ENCODE data around the gene MEGF6. TPM values are rescaled to one million over a fixed set of nuclear protein-coding genes. Genes with fewer than 3 reads are reported as not detected.

MEGF6 gene
- total RNA-seq, 1 donor from 2014 or later = 9.3 TPM

- intact Hi-C loops (cut with DNase I) = no loop called here
- no peak for DNase-seq (ENCODE audit: low spot score)
These were observed 59.6 kb downstream of the MEGF6 start for GRCh38 chr1:3551711-3552110.

GRCh38 chr1:3551290-3551678 is 60.0 kb downstream of the MEGF6 start:
- DNase-seq (ENCODE audit: low spot score) = no peak
- intact Hi-C loops (cut with DNase I) = no loop called here

- no peak for DNase-seq (ENCODE audit: low spot score)
- intact Hi-C loops (cut with DNase I) = no loop called here
These were observed 60.6 kb downstream of the MEGF6 start for GRCh38 chr1:3550511-3551289.

DNA sequence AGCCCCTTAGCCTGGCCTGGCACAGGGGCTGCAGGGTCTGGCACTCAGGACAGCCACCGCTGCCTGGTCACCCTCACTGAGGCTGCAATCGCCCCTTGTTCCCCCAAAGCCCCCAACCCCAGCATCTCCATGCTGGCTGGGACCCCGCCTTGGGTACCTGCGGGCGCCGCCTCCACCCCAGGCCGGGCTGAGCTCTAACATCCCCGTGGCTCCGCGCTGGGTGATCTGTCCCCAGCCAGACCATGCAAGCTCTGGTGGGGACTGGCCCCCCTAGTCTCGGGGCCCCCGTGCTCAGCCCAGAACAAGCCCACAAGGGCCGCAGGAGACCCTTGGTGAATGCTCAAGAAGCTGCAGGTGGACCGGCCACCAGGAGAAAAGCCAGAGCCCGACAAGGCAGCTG is 62.4 kb downstream of the MEGF6 start:
- DNase-seq (ENCODE audit: low spot score) = no peak
- intact Hi-C loops (cut with DNase I) = no loop called here

DNA sequence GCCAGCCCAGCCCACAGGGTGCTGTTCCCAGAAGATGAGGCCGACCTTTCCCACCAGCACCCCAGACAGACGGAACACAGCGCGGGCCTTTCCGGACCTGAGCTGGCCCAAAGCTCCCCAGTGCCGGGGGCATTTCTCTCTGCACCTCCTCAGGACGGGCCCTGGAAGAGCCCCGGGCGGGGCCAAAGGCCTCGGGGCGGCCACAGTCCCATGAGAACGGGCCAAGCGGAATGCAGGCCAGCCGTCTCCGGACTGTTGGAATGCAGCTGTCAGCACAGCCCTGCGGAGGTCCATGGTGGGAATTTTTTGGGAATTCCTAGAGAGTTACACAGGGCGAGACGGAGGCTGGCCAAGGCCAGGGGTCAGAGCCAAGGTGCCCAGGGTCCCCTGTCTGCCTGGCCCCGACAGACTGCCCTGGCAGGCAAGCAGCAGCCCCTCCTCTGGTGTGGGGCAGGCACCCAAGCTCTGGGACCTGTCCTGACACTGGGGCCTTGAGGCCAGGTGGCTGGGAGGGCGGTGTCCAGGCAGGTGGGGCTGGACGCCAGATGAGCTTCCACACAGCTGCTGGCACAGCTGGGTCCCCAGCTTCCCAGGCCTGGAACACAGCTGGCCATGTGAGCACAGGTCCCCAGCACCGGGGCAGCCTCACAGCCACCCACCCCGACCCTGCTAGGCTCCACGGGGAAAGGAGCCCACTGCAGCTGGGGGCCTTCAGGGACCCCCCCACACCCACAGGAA is 63.0 kb downstream of the MEGF6 start:
- intact Hi-C loops (cut with DNase I) = no loop called here
- no peak for DNase-seq (ENCODE audit: low spot score)

DNA sequence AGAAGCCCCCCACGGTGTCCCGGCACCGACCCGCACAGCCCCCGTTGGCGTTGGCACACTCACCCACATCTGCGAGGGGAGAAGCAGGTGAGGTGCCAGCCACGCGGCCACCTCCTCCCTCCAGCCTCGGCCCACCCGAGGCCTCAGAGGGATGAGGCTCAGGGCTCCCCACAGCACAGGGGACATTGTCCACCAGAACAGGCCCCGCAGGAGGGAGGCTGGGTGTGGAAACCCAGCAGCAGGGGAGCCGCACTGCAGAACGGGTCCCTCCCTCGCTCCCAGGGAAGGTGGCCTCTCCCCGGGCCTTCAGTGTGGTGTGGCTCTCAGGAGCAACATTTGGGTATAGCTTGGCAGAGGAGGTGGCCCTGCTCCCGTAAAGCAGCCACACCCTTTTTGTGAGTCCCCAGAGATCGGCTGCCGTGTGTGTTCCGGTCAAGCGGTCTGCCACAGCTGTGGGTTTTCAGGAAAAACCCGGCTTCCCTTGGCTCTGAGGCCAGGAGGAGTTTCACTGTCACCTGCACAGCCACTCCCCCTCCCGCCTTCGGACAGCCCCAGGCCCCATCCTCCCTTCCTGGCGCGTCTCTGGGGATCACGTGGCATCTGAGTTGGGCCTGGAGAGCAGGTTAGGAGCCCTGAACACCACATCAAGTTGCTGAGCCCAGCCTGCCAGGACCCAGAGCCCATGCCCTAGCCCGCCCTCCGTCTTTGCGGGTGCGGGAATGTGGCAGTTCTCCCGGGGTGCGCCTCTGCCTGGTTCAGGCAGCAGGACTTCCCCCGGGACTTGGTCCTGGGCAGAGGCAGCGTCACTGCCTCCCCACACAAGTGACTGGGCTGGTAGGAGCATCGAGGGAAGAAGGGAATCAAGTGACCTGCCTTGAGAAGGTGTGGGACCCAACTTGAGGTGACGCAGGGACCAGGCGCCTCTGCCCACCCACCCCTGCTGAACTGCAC is 64.0 kb downstream of the MEGF6 start:
- DNase-seq (ENCODE audit: low spot score) = no peak
- intact Hi-C loops (cut with DNase I) = no loop called here

DNA sequence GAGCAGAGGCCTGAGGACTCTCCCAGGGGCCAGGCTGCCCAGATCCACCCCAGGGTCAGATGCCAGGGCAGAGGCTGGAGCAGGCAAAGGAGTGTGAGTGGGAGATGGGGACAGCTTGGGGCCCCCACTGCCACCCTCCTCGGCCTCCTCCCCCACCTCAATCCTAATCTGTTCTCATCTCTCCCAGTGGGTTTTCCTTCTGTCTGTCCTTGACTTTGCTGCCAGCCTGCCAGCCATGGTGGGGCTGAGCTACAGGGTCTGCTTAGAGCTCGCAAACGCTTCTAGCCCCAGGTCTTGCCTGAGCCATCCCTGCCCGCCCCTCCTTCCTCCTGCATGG is 65.3 kb downstream of the MEGF6 start:
- intact Hi-C loops (cut with DNase I) = no loop called here
- no peak for DNase-seq (ENCODE audit: low spot score)

- DNase-seq (ENCODE audit: low spot score) = no peak
- intact Hi-C loops (cut with DNase I) = no loop called here
These were observed 65.8 kb downstream of the MEGF6 start for GRCh38 chr1:3545363-3546047.

GRCh38 chr1:3544040-3544977 is 67.0 kb downstream of the MEGF6 start:
- intact Hi-C loops (cut with DNase I) = no loop called here
- DNase-seq (ENCODE audit: low spot score) = no peak

DNA sequence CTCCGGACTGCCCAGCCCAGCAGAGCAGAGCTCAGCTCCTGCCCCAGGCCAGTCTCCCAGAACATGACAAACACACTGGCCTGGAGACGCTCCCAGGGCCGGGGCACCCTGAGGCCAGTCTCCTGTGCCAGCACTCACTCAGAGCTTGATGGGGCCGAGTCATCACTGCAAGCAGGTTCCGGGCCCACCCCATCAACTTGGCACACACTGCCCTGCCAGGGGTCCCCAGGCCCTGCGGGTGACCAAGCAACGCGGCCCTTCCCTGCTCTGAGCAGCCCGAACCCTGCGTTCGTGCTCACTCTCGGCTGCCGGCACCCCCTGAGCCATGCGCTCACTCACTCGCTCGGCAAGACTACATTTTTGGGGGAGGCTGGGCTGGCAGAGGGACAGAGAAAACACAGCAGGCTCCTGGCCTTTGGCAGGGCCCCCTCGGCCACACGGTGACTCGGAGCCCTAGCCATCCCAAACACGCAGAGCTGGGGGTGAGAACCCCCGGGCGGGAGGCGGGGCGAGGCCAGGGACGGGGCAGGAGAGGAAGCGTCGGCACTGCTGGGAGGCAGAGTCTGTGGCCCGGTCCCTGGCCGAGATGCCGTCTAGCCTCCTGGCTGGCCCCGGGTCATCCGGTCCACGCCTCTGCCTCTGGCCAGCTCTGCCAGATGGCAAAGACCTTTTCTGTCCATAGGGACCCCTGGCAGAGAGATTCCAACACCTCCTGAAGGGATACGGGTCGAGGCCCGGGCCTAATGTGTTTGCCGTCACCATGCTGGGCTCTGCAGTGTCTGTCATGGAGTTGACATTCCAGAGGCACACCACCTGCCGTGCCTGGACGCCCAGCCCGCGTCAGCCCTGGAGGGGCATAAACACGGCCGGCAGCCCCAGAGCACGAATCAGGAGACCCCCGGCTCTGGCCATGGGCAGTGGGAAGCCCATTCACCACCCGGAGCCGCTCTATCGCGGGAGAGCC is 68.0 kb downstream of the MEGF6 start:
- DNase-seq (ENCODE audit: low spot score) = no peak
- intact Hi-C loops (cut with DNase I) = no loop called here

DNA sequence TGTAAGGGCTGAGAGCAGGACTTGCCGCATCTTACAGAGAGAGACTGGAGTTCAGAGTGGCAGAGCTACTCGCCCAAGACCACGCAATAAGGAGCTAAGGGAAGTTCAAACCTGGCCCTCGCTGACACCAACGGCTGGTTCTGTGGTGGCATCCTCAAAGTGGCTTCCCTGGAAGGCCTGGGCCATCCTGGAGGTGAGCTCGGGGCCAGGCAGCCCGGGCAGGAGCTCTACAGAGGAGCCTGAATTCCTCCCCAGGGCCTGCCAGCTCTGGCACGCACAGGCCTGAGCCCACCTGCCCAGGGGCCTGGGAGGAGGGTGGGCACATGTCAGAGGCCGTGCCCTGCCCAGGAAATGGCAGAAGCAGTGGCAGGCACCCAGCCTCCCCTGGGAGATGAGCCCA is 68.6 kb downstream of the MEGF6 start:
- intact Hi-C loops (cut with DNase I) = no loop called here
- DNase-seq (ENCODE audit: low spot score) = no peak

- intact Hi-C loops (cut with DNase I) = no loop called here
- DNase-seq (ENCODE audit: low spot score) = no peak
These were observed 69.4 kb downstream of the MEGF6 start for GRCh38 chr1:3541936-3542335.

GRCh38 chr1:3541465-3541864 is 69.8 kb downstream of the MEGF6 start:
- DNase-seq (ENCODE audit: low spot score) = no peak
- intact Hi-C loops (cut with DNase I) = no loop called here

GRCh38 chr1:3540876-3541275 is 70.4 kb downstream of the MEGF6 start:
- intact Hi-C loops (cut with DNase I) = no loop called here
- DNase-seq (ENCODE audit: low spot score) = no peak

DNA sequence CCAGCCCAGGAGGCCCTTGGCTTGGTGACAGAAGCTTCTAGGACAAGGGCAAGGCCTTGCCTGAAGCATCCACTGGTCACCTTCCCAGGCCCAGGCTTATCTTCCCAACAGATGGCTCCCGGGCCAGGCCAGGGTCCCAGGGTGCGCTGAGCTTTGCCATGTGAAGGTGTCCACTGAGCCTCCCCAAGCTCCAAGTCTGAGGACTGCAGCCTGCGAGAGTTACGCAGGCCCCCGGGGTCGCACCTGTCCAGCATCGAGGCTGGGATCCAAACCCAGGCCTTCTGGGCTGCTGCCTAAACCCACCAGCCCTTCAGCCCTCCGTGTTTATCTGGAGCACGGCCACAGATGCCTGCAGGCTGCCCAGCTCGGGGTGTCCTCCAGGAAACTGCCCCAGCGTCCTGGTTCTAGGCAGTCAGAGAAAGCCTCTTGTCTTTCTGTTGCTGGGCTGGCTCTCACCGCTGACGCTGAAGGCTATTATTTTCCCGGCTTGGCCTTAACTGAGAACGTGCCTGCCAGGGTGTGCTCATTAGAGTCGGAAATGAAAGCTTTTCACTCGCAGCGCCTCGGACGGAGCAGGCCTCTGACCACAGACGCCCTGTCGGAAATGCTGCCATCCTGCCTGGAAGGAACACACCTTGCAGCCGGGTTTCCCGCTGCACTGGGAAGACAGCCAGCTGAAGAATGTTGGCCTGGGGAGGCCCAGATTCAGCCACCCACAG is 71.4 kb downstream of the MEGF6 start:
- no peak for DNase-seq (ENCODE audit: low spot score)
- intact Hi-C loops (cut with DNase I) = no loop called here

DNA sequence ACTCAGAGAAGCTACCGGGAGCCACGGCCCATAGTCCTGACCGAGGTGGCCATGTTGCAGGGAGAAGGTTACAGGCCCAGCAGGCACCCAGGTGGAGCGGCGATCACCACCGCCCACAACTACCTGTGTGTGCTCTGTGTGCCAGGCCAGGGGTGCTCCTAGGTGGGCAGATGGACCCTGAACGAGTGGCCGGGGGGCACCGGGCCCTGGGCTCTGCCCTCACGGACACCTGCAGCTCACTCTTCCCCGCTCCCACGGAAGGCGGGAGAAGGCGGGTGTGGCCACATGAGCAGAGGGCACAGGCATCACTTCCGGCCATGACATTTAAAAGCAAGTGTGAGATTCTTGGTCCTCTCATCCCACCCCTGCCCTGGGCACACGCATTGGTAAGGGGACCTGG is 73.9 kb downstream of the MEGF6 start:
- DNase-seq (ENCODE audit: low spot score) = no peak

More for the DNA sequence above, 73.9 kb downstream of the MEGF6 start:
- intact Hi-C loops (cut with DNase I) = no loop called here

Data from cardiac septum (tissue), 1 donor.